Measurements from ENCODE around the gene FANCC.

DNA sequence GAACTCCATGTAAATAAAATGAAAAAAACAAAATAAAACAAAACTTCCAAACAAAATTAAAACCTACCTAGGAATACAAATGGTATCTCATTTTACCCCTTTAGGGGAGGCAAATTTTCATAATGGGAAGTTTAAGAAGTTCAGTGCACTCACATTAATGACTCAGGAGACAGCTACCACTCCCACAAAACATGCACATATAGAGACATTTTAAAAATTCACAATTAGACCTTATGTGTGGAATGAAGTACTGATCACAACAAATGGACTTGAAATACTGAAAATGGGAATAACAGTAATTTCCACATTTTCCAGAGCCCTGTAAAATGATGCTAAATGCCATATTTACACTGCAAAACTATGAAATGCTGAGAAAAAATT is 91.8 kb downstream of the FANCC start:
- TF ChIP-seq, protein P1, sequence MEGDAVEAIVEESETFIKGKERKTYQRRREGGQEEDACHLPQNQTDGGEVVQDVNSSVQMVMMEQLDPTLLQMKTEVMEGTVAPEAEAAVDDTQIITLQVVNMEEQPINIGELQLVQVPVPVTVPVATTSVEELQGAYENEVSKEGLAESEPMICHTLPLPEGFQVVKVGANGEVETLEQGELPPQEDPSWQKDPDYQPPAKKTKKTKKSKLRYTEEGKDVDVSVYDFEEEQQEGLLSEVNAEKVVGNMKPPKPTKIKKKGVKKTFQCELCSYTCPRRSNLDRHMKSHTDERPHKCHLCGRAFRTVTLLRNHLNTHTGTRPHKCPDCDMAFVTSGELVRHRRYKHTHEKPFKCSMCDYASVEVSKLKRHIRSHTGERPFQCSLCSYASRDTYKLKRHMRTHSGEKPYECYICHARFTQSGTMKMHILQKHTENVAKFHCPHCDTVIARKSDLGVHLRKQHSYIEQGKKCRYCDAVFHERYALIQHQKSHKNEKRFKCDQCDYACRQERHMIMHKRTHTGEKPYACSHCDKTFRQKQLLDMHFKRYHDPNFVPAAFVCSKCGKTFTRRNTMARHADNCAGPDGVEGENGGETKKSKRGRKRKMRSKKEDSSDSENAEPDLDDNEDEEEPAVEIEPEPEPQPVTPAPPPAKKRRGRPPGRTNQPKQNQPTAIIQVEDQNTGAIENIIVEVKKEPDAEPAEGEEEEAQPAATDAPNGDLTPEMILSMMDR (conservative IDR thresholded peaks at IDR 0.05; ENCODE audit: low read depth, low read length) = no peak
- TF ChIP-seq EZH2 (IDR thresholded peaks at IDR 0.05; ENCODE audit: borderline replicate concordance, low read depth, low read length, poor library complexity, severe bottlenecking) = no peak
